HepG2 (cell line): Measurements from ENCODE around the gene OLFM3. TPM values are rescaled to one million over a fixed set of nuclear protein-coding genes. Genes with fewer than 3 reads are reported as not detected.

ENCODE experiments used
- ATAC-seq: fragments of 200-7000 bp; cut with Tn5 transposase; 3 replicates; pipeline ENCODE4 v1.9.1; 2020; ENCODE audit warnings: mild to moderate bottlenecking, moderate library complexity
- BruUV-seq: library from RNA; stranded (reverse); fragments of 400-500 nt; replicated peaks from 2 replicates; lab custom pipeline; 2021; lab: Mats Ljungman, UMichigan
- CTCF ChIA-PET: fragments of 300-600 bp; formaldehyde crosslinking; extraction: SDS; loops from one replicate; lab custom pipeline; 2021; ENCODE audit warnings: low total read pairs, inconsistent platforms, low intra/inter-chr PET ratio; lab: Yijun Ruan, JAX
- POLR2A ChIA-PET: fragments of 350-600 bp; sonication (Branson Sonifier 250); formaldehyde crosslinking; loops from one replicate; lab custom pipeline; 2020; ENCODE audit warnings: antibody characterized with exemption, inconsistent platforms; lab: Yijun Ruan, JAX
- DNase-seq: peaks from one replicate; pipeline ENCODE4 v3.0.0-alpha.2; 2015; ENCODE audit warnings: low spot score
- FAIRE-seq: peaks from 3 replicates; lab custom pipeline; 2011; peaks lifted over from hg19 to GRCh38; lab: Jason Lieb, UNC
- H2AFZ ChIP-seq: one replicate; pipeline ENCODE4 v1.6.1; 2011; ENCODE audit warnings: low read length, inconsistent platforms
- H3K27ac ChIP-seq: fragments of 300-600 bp; 3 replicates; pipeline ENCODE4 v1.8.0; 2011; ENCODE audit warnings: mixed run types, mild to moderate bottlenecking, mixed read lengths, low read length, inconsistent platforms; ENCODE audit not compliant: insufficient read depth; ENCODE audit errors: extremely low read length
- H3K27me3 ChIP-seq, 2 experiments: fragments of 200-600 bp in 1 of 2; 2 replicates in 1 of 2; 3 replicates in 1 of 2; pipeline versions ENCODE4 v1.6.0 to v1.8.0; 2011; ENCODE audit warnings: low read length in 2 of 2, mild to moderate bottlenecking in 2 of 2, moderate library complexity in 2 of 2, inconsistent platforms in 1 of 2; ENCODE audit not compliant: insufficient read depth in 2 of 2, control insufficient read depth in 1 of 2
- H3K36me3 ChIP-seq, 2 experiments: fragments of 200-600 bp in 1 of 2; replicated peaks in 1 of 2; 2 replicates in 1 of 2; 3 replicates in 1 of 2; pipeline versions ENCODE4 v1.5.1 to v1.8.0; 2011; ENCODE audit warnings: low read length in 2 of 2, inconsistent platforms in 1 of 2; ENCODE audit not compliant: insufficient read depth in 2 of 2, control insufficient read depth in 1 of 2
- H3K4me1 ChIP-seq: 2 replicates; pipeline ENCODE4 v1.5.1; 2012; ENCODE audit warnings: low read length, inconsistent platforms; ENCODE audit not compliant: insufficient read depth
- H3K4me2 ChIP-seq: 2 replicates; pipeline ENCODE4 v1.6.0; 2011; ENCODE audit warnings: low read depth, low read length, inconsistent platforms
- H3K4me3 ChIP-seq, 3 experiments: fragments of 200-600 bp in 1 of 3; sonication (generic), shearing (Covaris generic) in 1 of 3; replicated peaks in 1 of 3; 2 replicates each; pipeline ENCODE4 v1.5.1; 2011 to 2016; ENCODE audit warnings: low read length in 3 of 3, inconsistent platforms in 2 of 3, low read depth in 2 of 3, mild to moderate bottlenecking in 2 of 3, control low read depth in 1 of 3, mixed read lengths in 1 of 3; ENCODE audit not compliant: insufficient read depth in 1 of 3
- H3K79me2 ChIP-seq: one replicate; pipeline ENCODE4 v1.6.1; 2011; ENCODE audit warnings: low read length, inconsistent platforms; ENCODE audit not compliant: insufficient read depth
- H3K9ac ChIP-seq: 2 replicates; pipeline ENCODE4 v1.6.0; 2011; ENCODE audit warnings: mild to moderate bottlenecking, low read depth, low read length, inconsistent platforms; ENCODE audit not compliant: insufficient read depth
- H3K9me3 ChIP-seq: 2 replicates; pipeline ENCODE4 v1.5.1; 2012; ENCODE audit warnings: mild to moderate bottlenecking, low read length
- H4K20me1 ChIP-seq: 2 replicates; pipeline ENCODE4 v1.6.0; 2011; ENCODE audit warnings: inconsistent platforms, mild to moderate bottlenecking, low read length, moderate library complexity; ENCODE audit not compliant: insufficient read depth
- BRCA1 ChIP-seq: sonication (generic); formaldehyde crosslinking; IDR thresholded peaks from 2 replicates; pipeline ENCODE4 v1.4.0; 2020; ENCODE audit warnings: missing genetic modification reagents
- CHD4 ChIP-seq: fragments of 200-600 bp; sonication (generic); IDR thresholded peaks from 2 replicates; pipeline ENCODE4 v1.7.0; 2017; ENCODE audit warnings: mild to moderate bottlenecking, low read length, borderline replicate concordance
- E2F1 ChIP-seq: sonication (generic); formaldehyde crosslinking; IDR thresholded peaks from 2 replicates; pipeline ENCODE4 v1.5.0; 2020; ENCODE audit warnings: missing genetic modification reagents
- FOXC1 ChIP-seq: sonication (generic); formaldehyde crosslinking; IDR thresholded peaks from 2 replicates; pipeline ENCODE4 v1.8.0; 2022; ENCODE audit warnings: mild to moderate bottlenecking, missing genetic modification reagents, borderline replicate concordance
- HNF4A ChIP-seq: sonication (generic); formaldehyde crosslinking; IDR thresholded peaks from 2 replicates; pipeline ENCODE4 v1.4.0; 2020; ENCODE audit warnings: missing genetic modification reagents
- MBNL3 ChIP-seq: fragments of 250-450 bp; sonication (Bioruptor Pico); conservative IDR thresholded peaks from 2 replicates; pipeline ENCODE4 v1.8.0; 2022; ENCODE audit warnings: mild to moderate bottlenecking, inconsistent platforms
- SNRNP70 ChIP-seq: fragments of 200-400 bp; formaldehyde crosslinking; IDR thresholded peaks from 2 replicates; pipeline ENCODE4 v1.6.1; 2017; ENCODE audit warnings: mild to moderate bottlenecking, low read depth, low read length, moderate library complexity
- USF2 ChIP-seq, 2 experiments: sonication (generic) in 1 of 2; formaldehyde crosslinking in 1 of 2; IDR thresholded peaks; 2 replicates each; pipeline versions ENCODE4 v1.5.1 to v1.6.1; 2011 to 2020; ENCODE audit warnings: borderline replicate concordance in 1 of 2, low read depth in 1 of 2, low read length in 1 of 2, mild to moderate bottlenecking in 1 of 2, missing genetic modification reagents in 1 of 2, moderate library complexity in 1 of 2
- ZFP37 ChIP-seq: sonication (generic); formaldehyde crosslinking; IDR thresholded peaks from 2 replicates; pipeline ENCODE4 v1.4.0; 2020; ENCODE audit warnings: missing genetic modification reagents, borderline replicate concordance
- ZHX1 ChIP-seq: sonication (generic); formaldehyde crosslinking; IDR thresholded peaks from 2 replicates; pipeline ENCODE4 v1.8.1; 2022; ENCODE audit warnings: low read depth, mild to moderate bottlenecking, missing genetic modification reagents
- ZNF431 ChIP-seq: sonication (generic); formaldehyde crosslinking; IDR thresholded peaks from 2 replicates; pipeline ENCODE4 v1.9.0; 2022; ENCODE audit warnings: missing genetic modification reagents, low read depth, mild to moderate bottlenecking, borderline replicate concordance
- ZNF484 ChIP-seq: sonication (generic); formaldehyde crosslinking; IDR thresholded peaks from 2 replicates; pipeline ENCODE4 v1.5.1; 2020; ENCODE audit warnings: mild to moderate bottlenecking, low read depth, missing genetic modification reagents, borderline replicate concordance
- ZNF510 ChIP-seq: sonication (generic); formaldehyde crosslinking; IDR thresholded peaks from 2 replicates; pipeline ENCODE4 v1.4.0; 2020; ENCODE audit warnings: low read depth, mild to moderate bottlenecking, missing genetic modification reagents
- ZNF546 ChIP-seq: sonication (generic); formaldehyde crosslinking; conservative IDR thresholded peaks from 2 replicates; pipeline ENCODE4 v1.8.1; 2023; ENCODE audit warnings: mild to moderate bottlenecking, missing genetic modification reagents
- ZNF710 ChIP-seq: sonication (generic); formaldehyde crosslinking; IDR thresholded peaks from 2 replicates; pipeline ENCODE4 v1.5.0; 2020; ENCODE audit warnings: mild to moderate bottlenecking, missing genetic modification reagents, borderline replicate concordance
- WGBS: methylation state at CpG from one replicate; pipeline ENCODE4 v1.1.6; 2017; ENCODE audit warnings: low lambda C conversion rate; 5-methylcytosine and 5-hydroxymethylcytosine counted together
- in situ Hi-C: cut with HindIII; loops from 2 replicates; pipeline ENCODE4 v1.10.0; 2017; ENCODE audit warnings: low pct_unique_long_range_greater_than_20kb; ENCODE audit not compliant: extremely low pct_ligation_motif_present
- intact Hi-C: fragments of 100-400 bp; cut with micrococcal nuclease; formaldehyde crosslinking; loops from one replicate; pipeline ENCODE4 v1.10.0; 2022; ENCODE audit not compliant: unreplicated experiment
- polyA plus RNA-seq, 8 experiments: library from polyadenylated mRNA; depleted of rRNA in 3 of 8; stranded (reverse) in 7 of 8; unstranded in 1 of 8; fragments of >200 nt; fragmentation: Illumina TruSeq in 4 of 8; extraction: Trizol in 4 of 8; gene quantifications; 2 replicates each; pipeline versions ENCODE4 v1.2.1 to v1.2.3, GENCODE V29; 2011 to 2016; ENCODE audit warnings: low read depth in 4 of 8, missing spikeins in 1 of 8, mixed read lengths in 1 of 8; ENCODE audit not compliant: insufficient read depth in 1 of 8
- total RNA-seq, 5 experiments: library from RNA; depleted of rRNA; stranded (reverse); fragments of >200 nt; fragmentation: Illumina TruSeq; extraction: Trizol; gene quantifications; 2 replicates each; pipeline ENCODE4 v1.2.3, GENCODE V29; 2016; ENCODE audit warnings: low read depth in 1 of 5

OLFM3 gene
- total and polyA plus RNA-seq, 2 of the 13 experiments (the other 11 are each of a cell fraction or from before 2014, with no cell fraction given), result not detected

GRCh38 chr1:101849356-101849755 is 147.4 kb downstream of the OLFM3 start (continued):
- TF ChIP-seq USF2 (IDR thresholded peaks at IDR 0.05; ENCODE audit: low read depth, low read length), result no peak
- TF ChIP-seq USF2 (CRISPR knock-in tag; IDR thresholded peaks at IDR 0.05; ENCODE audit: borderline replicate concordance), result no peak
- TF ChIP-seq BRCA1 (CRISPR knock-in tag), result no peak
- TF ChIP-seq CHD4, result no peak
- TF ChIP-seq ZNF546, result no peak

- no TSS peak for BruUV-seq
- no peak overlapping the region for H3K4me3 ChIP-seq
- intact Hi-C loops, result no loop called here
- no peaks in the 10 kb centered on the region for H3K36me3 ChIP-seq
- ChIA-PET CTCF (no interaction called here), POLR2A (no interaction called here)
- no peaks in the 10 kb centered on the region for H4K20me1 ChIP-seq
- H2AFZ ChIP-seq, result no peak overlapping the region
- TF ChIP-seq ZNF710 (CRISPR knock-in tag), result no peak
- TF ChIP-seq ZNF431 (CRISPR knock-in tag), result no peak
- no peak for TF ChIP-seq SNRNP70
- TF ChIP-seq HNF4A (CRISPR knock-in tag), result no peak
- no peak for TF ChIP-seq ZNF484 (CRISPR knock-in tag)
- no peak for TF ChIP-seq ZHX1
- TF ChIP-seq ZNF510 (CRISPR knock-in tag), result no peak
- TF ChIP-seq FOXC1 (CRISPR knock-in tag), result no peak
- no peak for TF ChIP-seq ZFP37
- no peak for TF ChIP-seq E2F1 (CRISPR knock-in tag)
- TF ChIP-seq MBNL3, result no peak
- H3K9ac ChIP-seq, result no peak overlapping the region
- H3K27ac ChIP-seq, result no peak overlapping the region
- in situ Hi-C loops, result no loop called here
- H3K27me3 ChIP-seq, result no peaks in the 10 kb centered on the region
- no peak overlapping the region for H3K4me2 ChIP-seq
- FAIRE-seq, result no peak
- no peaks in the 10 kb centered on the region for H3K79me2 ChIP-seq
- no peak for ATAC-seq
- 10% methylated on average over 3 of the region's 3 CpGs for WGBS
- no peaks in the 10 kb centered on the region for H3K4me1 ChIP-seq
- no peak for DNase-seq
- H3K9me3 ChIP-seq, result no peaks in the 10 kb centered on the region
Observed at GRCh38 chr1:101847626-101848025, 149.1 kb downstream of the OLFM3 start.
